K562 (cell line): ENCODE measurements around the gene METTL18. TPM values are rescaled to one million over a fixed set of nuclear protein-coding genes. Genes with fewer than 3 reads are reported as not detected.

ENCODE experiments used
- CHD7 ChIP-seq: fragments of 200-600 bp; sonication (generic); IDR thresholded peaks from one replicate; pipeline ENCODE4 v1.6.1; 2012; ENCODE audit warnings: mild to moderate bottlenecking, low read depth, low read length, inconsistent platforms
- MGA ChIP-seq: fragments of 450-650 bp; IDR thresholded peaks from 2 replicates; pipeline ENCODE4 v1.6.1; 2016; ENCODE audit warnings: mild to moderate bottlenecking, moderate library complexity
- SMARCA5 ChIP-seq: fragments of 450-650 bp; IDR thresholded peaks from 2 replicates; pipeline ENCODE4 v1.6.1; 2016
- polyA plus RNA-seq, 8 experiments: library from polyadenylated mRNA; depleted of rRNA in 4 of 8; stranded (reverse) in 5 of 8; unstranded in 3 of 8; fragments of >200 nt; fragmentation: Nextera tagmentation in 2 of 8; fragmentation: Illumina TruSeq in 1 of 8; extraction: Ambion mirVana in 2 of 8; extraction: Trizol in 1 of 8; gene quantifications; 2 replicates each; pipeline versions ENCODE4 v1.2.1 to v1.2.3, GENCODE V29; 2011 to 2014; ENCODE audit warnings: inconsistent platforms in 1 of 8, missing spikeins in 1 of 8
- total RNA-seq, 7 experiments: library from RNA; depleted of rRNA in 6 of 7; stranded (reverse); fragments of >200 nt in 6 of 7; fragmentation: Illumina TruSeq in 2 of 7; extraction: Trizol in 2 of 7; gene quantifications; 2 replicates each; pipeline versions ENCODE4 v1.2.1 to v1.2.3, GENCODE V29; 2011 to 2021; ENCODE audit warnings: low replicate concordance in 1 of 7

Gene METTL18
- total and polyA plus RNA-seq, 9 of the 15 experiments (the other 6 are each of a cell fraction or from before 2014, with no cell fraction given), result 9.5 to 40.2 (median 14.7) TPM

DNA sequence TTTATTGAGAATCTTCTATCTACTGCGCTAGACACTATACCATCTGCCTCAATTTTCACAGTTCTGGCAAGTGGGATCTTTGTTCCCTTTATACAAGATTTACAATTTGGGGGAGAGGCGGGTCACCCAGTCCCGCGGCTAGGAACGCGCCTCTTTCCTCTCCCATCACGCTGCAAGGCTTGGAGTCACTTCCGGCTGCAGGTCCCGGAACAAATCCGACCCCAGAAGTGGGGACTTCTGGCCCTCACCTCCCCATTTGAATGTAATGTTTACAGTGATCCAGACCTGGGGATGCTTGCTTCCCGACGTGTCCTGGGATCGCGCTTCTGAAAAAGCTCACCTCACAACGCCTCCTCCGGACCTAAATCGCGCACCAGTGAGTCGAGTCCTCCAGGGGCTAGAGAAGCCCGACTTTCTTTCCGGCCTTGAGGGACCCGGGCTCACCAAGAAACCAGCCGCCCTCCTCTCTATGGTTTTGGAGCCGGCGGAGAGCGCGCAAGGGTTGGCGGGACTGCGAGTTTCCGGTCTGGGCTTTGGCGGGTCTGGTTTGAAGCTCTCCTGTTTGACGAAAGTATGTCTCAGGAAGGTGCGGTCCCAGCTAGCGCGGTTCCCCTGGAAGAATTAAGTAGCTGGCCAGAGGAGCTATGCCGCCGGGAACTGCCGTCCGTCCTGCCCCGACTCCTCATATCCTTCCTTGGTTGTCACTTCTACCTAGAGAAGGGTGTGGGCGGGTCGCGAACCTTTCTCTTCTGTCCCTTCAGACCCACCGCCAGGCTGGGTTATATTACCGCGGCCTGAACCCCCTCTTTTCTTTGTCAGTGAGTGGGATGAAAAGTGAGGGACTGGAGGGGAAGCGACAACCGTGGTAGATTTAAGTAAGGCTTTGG lies at the start of gene METTL18 (continued):
- TF ChIP-seq CHD7 (no peak), SMARCA5 (no peak), MGA (peak; percentile 67)
